Lower leg skin (tissue), 4 donors: Measurements from ENCODE around the gene KRT14. TPM values are rescaled to one million over a fixed set of nuclear protein-coding genes. Genes with fewer than 3 reads are reported as not detected.
"Not testable (repeated sequence)": the region's sequence is repeated elsewhere in the genome, so short reads cannot be mapped to it uniquely, and the experiment has no call there.

Experiments
- DNase-seq, 2 donors: peaks; one replicate each; pipeline ENCODE4 v3.0.0-alpha.2; 2019; ENCODE audit warnings: low spot score in 2 of 2
- H3K4me3 ChIP-seq: fragments of 200-600 bp; sonication (generic); 2 replicates; pipeline ENCODE4 v1.5.1; 2017; ENCODE audit warnings: mild to moderate bottlenecking, low read depth; ENCODE audit not compliant: poor library complexity, severe bottlenecking
- CTCF ChIP-seq, 3 donors: fragments of 450-650 bp; IDR thresholded peaks; one replicate each; pipeline ENCODE4 v1.5.1; 2016; ENCODE audit warnings: antibody characterized with exemption in 3 of 3, mild to moderate bottlenecking in 3 of 3, moderate library complexity in 2 of 3
- POLR2A ChIP-seq, 2 donors: fragments of 450-650 bp; IDR thresholded peaks; one replicate each; pipeline ENCODE4 v1.6.1; 2016 to 2017; ENCODE audit warnings: antibody characterized with exemption in 2 of 2, mild to moderate bottlenecking in 1 of 2, moderate library complexity in 1 of 2
- WGBS, 2 donors: methylation state at CpG; one replicate each; pipeline ENCODE4 v1.1.5; 2018; 5-methylcytosine and 5-hydroxymethylcytosine counted together
- intact Hi-C: fragments of 100-400 bp; cut with DNase I; formaldehyde crosslinking; loops from one replicate; pipeline ENCODE4 v1.15.0; 2023; ENCODE audit warnings: low total_unique reads
- total RNA-seq, 4 donors: library from RNA; depleted of rRNA; stranded (reverse); fragments of >200 nt; gene quantifications; one replicate each; pipeline ENCODE4 v1.1.0, GENCODE V29; 2016

KRT14 gene
- total RNA-seq, 4 donors from 2014 or later = 4,210 to 7,487 (median 6,656) TPM

- 85% methylated on average over 5 of the region's 5 CpGs for WGBS, 2 donors
- TF ChIP-seq POLR2A (IDR thresholded peaks at IDR 0.05) (no peak), CTCF (IDR thresholded peaks at IDR 0.05) (no peak)
- no peak for DNase-seq
- H3K4me3 ChIP-seq = no peak overlapping the region
- intact Hi-C loops = loop anchor here (5.0 to 10.0 kb wide), 2 partner anchors 638 to 740 kb away; no protein-coding TSS in a partner anchor
Observed at GRCh38 chr17:41544935-41545334, 41.8 kb downstream of the KRT14 start.

- no peak for TF ChIP-seq CTCF (IDR thresholded peaks at IDR 0.05)
- no peak for TF ChIP-seq POLR2A (IDR thresholded peaks at IDR 0.05)
Observed at GRCh38 chr17:41544491-41544892, 42.2 kb downstream of the KRT14 start.

GRCh38 chr17:41542786-41543185 lies 43.9 kb downstream of the KRT14 start:
- WGBS, 2 donors = 85 to 89% methylated on average over 10 of the region's 10 CpGs
- intact Hi-C loops = loop anchor here (10.0 kb wide), 1 partner anchor 738 kb away; no protein-coding TSS in a partner anchor
- H3K4me3 ChIP-seq, DNase-seq: not testable (repeated sequence)

More at GRCh38 chr17:41544491-41544892, 42.2 kb downstream of the KRT14 start:
- intact Hi-C loops = loop anchor here (10.0 kb wide), 1 partner anchor 740 kb away; no protein-coding TSS in a partner anchor
- no peak for DNase-seq
- 54 to 68% methylated on average over 5 of the region's 5 CpGs for WGBS, 2 donors
- no peak overlapping the region for H3K4me3 ChIP-seq

- intact Hi-C loops = loop anchor here (10.0 kb wide), 1 partner anchor 738 kb away; no protein-coding TSS in a partner anchor
- DNase-seq = no peak
- no peak for TF ChIP-seq CTCF (IDR thresholded peaks at IDR 0.05)
- TF ChIP-seq POLR2A (IDR thresholded peaks at IDR 0.05) = no peak
- WGBS, 2 donors = 62 to 67% methylated on average over 2 of the region's 2 CpGs
- H3K4me3 ChIP-seq = no peak overlapping the region
Observed at GRCh38 chr17:41542357-41542756, 44.3 kb downstream of the KRT14 start.

GRCh38 chr17:41540921-41541625 lies 45.6 kb downstream of the KRT14 start:
- intact Hi-C loops = loop anchor here (10.0 kb wide), 1 partner anchor 736 kb away; no protein-coding TSS in a partner anchor
- no peak overlapping the region for H3K4me3 ChIP-seq
- 75 to 82% methylated on average over 10 of the region's 10 CpGs for WGBS, 2 donors
- DNase-seq = no peak
- TF ChIP-seq CTCF (IDR thresholded peaks at IDR 0.05) (no peak), POLR2A (IDR thresholded peaks at IDR 0.05) (no peak)

GRCh38 chr17:41539979-41540701 lies 46.6 kb downstream of the KRT14 start:
- DNase-seq = no peak
- intact Hi-C loops = loop anchor here (10.0 kb wide), 1 partner anchor 735 kb away; no protein-coding TSS in a partner anchor
- 69 to 78% methylated on average over 7 of the region's 7 CpGs for WGBS, 2 donors
- H3K4me3 ChIP-seq = no peak overlapping the region
- no peak for TF ChIP-seq POLR2A (IDR thresholded peaks at IDR 0.05)
- no peak for TF ChIP-seq CTCF (IDR thresholded peaks at IDR 0.05)
